CD4-positive, alpha-beta memory T cell (primary cell): ENCODE data around the gene VWA2. TPM values are rescaled to one million over a fixed set of nuclear protein-coding genes. Genes with fewer than 3 reads are reported as not detected.
"Not testable (repeated sequence)": the region's sequence is repeated elsewhere in the genome, so short reads cannot be mapped to it uniquely, and the experiment has no call there.

Source experiments
- CTCF ChIA-PET: fragments of 350-600 bp; sonication (Branson Sonifier 250); formaldehyde crosslinking; loops from one replicate; lab custom pipeline; 2021; ENCODE audit warnings: inconsistent platforms; ENCODE audit not compliant: partially characterized antibody; lab: Charles Lee
- POLR2A ChIA-PET: fragments of 350-600 bp; sonication (Branson Sonifier 250); formaldehyde crosslinking; loops from one replicate; lab custom pipeline; 2021; ENCODE audit not compliant: partially characterized antibody; lab: Charles Lee
- DNase-seq, 5 donors: peaks; one replicate each; pipeline versions ENCODE4 v3.0.0 to v3.0.0-alpha.2; 2020 to 2022; ENCODE audit warnings: mixed read lengths in 1 of 5
- H3K27ac ChIP-seq: one replicate; pipeline ENCODE4 v1.7.0; 2013; ENCODE audit warnings: low read depth, low read length
- H3K27me3 ChIP-seq: 2 replicates; pipeline ENCODE4 v1.7.0; 2013; ENCODE audit warnings: mild to moderate bottlenecking, low read length, moderate library complexity; ENCODE audit not compliant: insufficient read depth
- H3K36me3 ChIP-seq: 2 replicates; pipeline ENCODE4 v1.7.0; 2013; ENCODE audit warnings: mild to moderate bottlenecking, low read length, moderate library complexity; ENCODE audit not compliant: insufficient read depth
- H3K4me1 ChIP-seq: 2 replicates; pipeline ENCODE4 v1.7.0; 2013; ENCODE audit warnings: mild to moderate bottlenecking, low read length, moderate library complexity; ENCODE audit not compliant: insufficient read depth
- H3K4me3 ChIP-seq, 2 donors: one replicate each; pipeline ENCODE4 v1.7.0; 2013; ENCODE audit warnings: low read length in 2 of 2, mild to moderate bottlenecking in 1 of 2
- H3K9me3 ChIP-seq, 2 donors: one replicate each; pipeline ENCODE4 v1.7.0; 2013; ENCODE audit warnings: low read length in 2 of 2, control low read depth in 1 of 2; ENCODE audit not compliant: control insufficient read depth in 1 of 2
- H3K27ac Mint-ChIP-seq, 7 donors: one replicate each; pipeline ENCODE4 v1.8.0; 2020 to 2021; ENCODE audit warnings: mixed read lengths in 7 of 7, mild to moderate bottlenecking in 6 of 7, inconsistent platforms in 3 of 7, moderate library complexity in 3 of 7
- H3K27me3 Mint-ChIP-seq, 2 donors: one replicate each; pipeline ENCODE4 v1.8.0; 2020 to 2021; ENCODE audit warnings: mixed read lengths in 2 of 2
- H3K36me3 Mint-ChIP-seq, 2 donors: one replicate each; pipeline ENCODE4 v1.8.0; 2020 to 2021; ENCODE audit warnings: mixed read lengths in 2 of 2, inconsistent platforms in 1 of 2, mild to moderate bottlenecking in 1 of 2
- H3K4me1 Mint-ChIP-seq, 4 donors: one replicate each; pipeline ENCODE4 v1.8.0; 2020 to 2021; ENCODE audit warnings: mixed read lengths in 4 of 4, mild to moderate bottlenecking in 1 of 4
- H3K4me3 Mint-ChIP-seq, 8 donors: one replicate each; pipeline ENCODE4 v1.8.0; 2020 to 2021; ENCODE audit warnings: mixed read lengths in 8 of 8, mild to moderate bottlenecking in 7 of 8, moderate library complexity in 6 of 8, inconsistent platforms in 3 of 8
- H3K9me3 Mint-ChIP-seq, 8 donors: one replicate each; pipeline ENCODE4 v1.8.0; 2020 to 2021; ENCODE audit warnings: mixed read lengths in 8 of 8, mild to moderate bottlenecking in 5 of 8, inconsistent platforms in 3 of 8, moderate library complexity in 1 of 8
- intact Hi-C: fragments of 100-400 bp; cut with micrococcal nuclease; formaldehyde crosslinking; loops from one replicate; pipeline ENCODE4 v1.15.1; 2023
- polyA plus RNA-seq, 2 donors: library from polyadenylated mRNA; unstranded; fragments of 300-500 nt; fragmentation: Illumina TruSeq; gene quantifications; one replicate each; pipeline ENCODE4 v1.2.3, GENCODE V29; 2021
- total RNA-seq, 2 experiments: library from RNA; stranded (reverse); gene quantifications; one replicate each; pipeline ENCODE4 v1.2.3, GENCODE V29; 2021

Gene VWA2
- total and polyA plus RNA-seq, 4 experiments from 2014 or later, result not detected

DNA sequence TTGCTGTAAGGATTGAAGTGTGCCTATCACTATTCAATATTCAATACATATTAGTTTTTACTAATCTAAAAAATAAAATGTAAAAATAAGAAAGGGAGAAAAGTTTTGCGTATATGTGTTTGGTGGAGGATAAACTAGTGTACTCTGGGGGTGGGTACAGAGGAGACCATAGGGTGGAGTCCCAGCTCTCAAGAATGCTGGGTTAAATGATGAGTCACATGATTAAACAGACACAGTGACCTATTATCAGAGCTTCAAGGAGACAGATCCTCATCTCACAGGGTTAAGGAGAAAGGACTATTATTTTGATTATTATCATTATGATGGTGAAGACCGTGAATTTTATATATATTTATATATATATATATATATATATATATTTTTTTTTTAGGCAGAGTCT lies 87.7 kb downstream of the VWA2 start:
- Histone ChIP-seq H3K36me3 (no peaks in the 10 kb centered on the region), H3K4me1 (no peaks in the 10 kb centered on the region), H3K27ac (no peak overlapping the region), H3K4me3 (no peak overlapping the region), H3K27me3 (no peaks in the 10 kb centered on the region), H3K9me3 (no peaks in the 10 kb centered on the region)
- ChIA-PET POLR2A (no interaction called here), CTCF (interaction anchor here (1.1 kb wide), 1 partner anchor 23 kb away, joined by 3 read pairs; no protein-coding TSS in a partner anchor)
- DNase-seq, result no peak
- no peaks in the 10 kb centered on the region for H3K9me3 Mint-ChIP-seq
- no peak overlapping the region for H3K4me3 Mint-ChIP-seq
- intact Hi-C loops, result no loop called here
- no peaks in the 10 kb centered on the region for H3K36me3 Mint-ChIP-seq
- H3K27ac Mint-ChIP-seq, result no peak overlapping the region
- H3K27me3 Mint-ChIP-seq, result peaks cover 0 to 3% of the 10 kb centered on the region in 2 donors
- no peaks in the 10 kb centered on the region for H3K4me1 Mint-ChIP-seq

GRCh38 chr10:114327537-114328440 lies 88.7 kb downstream of the VWA2 start:
- H3K27me3 Mint-ChIP-seq, result peaks cover 0 to 3% of the 10 kb centered on the region in 2 donors
- ChIA-PET CTCF (interaction anchor here (1.1 kb wide), 1 partner anchor 24 kb away, joined by 3 read pairs; no protein-coding TSS in a partner anchor), POLR2A (no interaction called here)
- H3K27ac Mint-ChIP-seq, result no peak overlapping the region
- no peak for DNase-seq
- H3K4me1 Mint-ChIP-seq, result no peaks in the 10 kb centered on the region
- H3K4me3 ChIP-seq, result no peak overlapping the region
- no peaks in the 10 kb centered on the region for H3K9me3 Mint-ChIP-seq
- H3K27ac ChIP-seq, result no peak overlapping the region
- H3K36me3 ChIP-seq, result no peaks in the 10 kb centered on the region
- no peaks in the 10 kb centered on the region for H3K4me1 ChIP-seq
- intact Hi-C loops, result no loop called here
- H3K4me3 Mint-ChIP-seq, result no peak overlapping the region
- H3K27me3 ChIP-seq, result no peaks in the 10 kb centered on the region
- no peaks in the 10 kb centered on the region for H3K36me3 Mint-ChIP-seq
- no peaks in the 10 kb centered on the region for H3K9me3 ChIP-seq

- ChIA-PET POLR2A (no interaction called here), CTCF (no interaction called here)
- Histone ChIP-seq H3K4me1 (no peaks in the 10 kb centered on the region), H3K27ac (no peak overlapping the region), H3K4me3 (no peak overlapping the region), H3K9me3 (no peaks in the 10 kb centered on the region), H3K27me3 (no peaks in the 10 kb centered on the region), H3K36me3 (no peaks in the 10 kb centered on the region)
- Mint-ChIP-seq H3K4me3 (no peak overlapping the region), H3K36me3 (no peaks in the 10 kb centered on the region), H3K27me3 (peaks cover 0 to 3% of the 10 kb centered on the region in 2 donors), H3K27ac (no peak overlapping the region), H3K4me1 (no peaks in the 10 kb centered on the region), H3K9me3 (no peaks in the 10 kb centered on the region)
- DNase-seq, result no peak
- intact Hi-C loops, result no loop called here
Measured at GRCh38 chr10:114328441-114328812, 89.4 kb downstream of the VWA2 start.

GRCh38 chr10:114328874-114329273 lies 89.8 kb downstream of the VWA2 start:
- no peaks in the 10 kb centered on the region for H3K9me3 Mint-ChIP-seq
- H3K36me3 Mint-ChIP-seq, result no peaks in the 10 kb centered on the region
- H3K9me3 ChIP-seq, result no peaks in the 10 kb centered on the region
- no peaks in the 10 kb centered on the region for H3K27me3 ChIP-seq
- intact Hi-C loops, result no loop called here
- H3K4me1 Mint-ChIP-seq, result no peaks in the 10 kb centered on the region
- no peak overlapping the region for H3K27ac ChIP-seq
- H3K4me1 ChIP-seq, result no peaks in the 10 kb centered on the region
- ChIA-PET POLR2A (no interaction called here), CTCF (no interaction called here)
- peaks cover 0 to 3% of the 10 kb centered on the region in 2 donors for H3K27me3 Mint-ChIP-seq
- no peak overlapping the region for H3K4me3 Mint-ChIP-seq
- H3K27ac Mint-ChIP-seq, result no peak overlapping the region
- H3K36me3 ChIP-seq, result no peaks in the 10 kb centered on the region
- no peak for DNase-seq
- no peak overlapping the region for H3K4me3 ChIP-seq

- H3K27ac Mint-ChIP-seq, result no peak overlapping the region
Measured at GRCh38 chr10:114329634-114330365, 90.7 kb downstream of the VWA2 start.

DNA sequence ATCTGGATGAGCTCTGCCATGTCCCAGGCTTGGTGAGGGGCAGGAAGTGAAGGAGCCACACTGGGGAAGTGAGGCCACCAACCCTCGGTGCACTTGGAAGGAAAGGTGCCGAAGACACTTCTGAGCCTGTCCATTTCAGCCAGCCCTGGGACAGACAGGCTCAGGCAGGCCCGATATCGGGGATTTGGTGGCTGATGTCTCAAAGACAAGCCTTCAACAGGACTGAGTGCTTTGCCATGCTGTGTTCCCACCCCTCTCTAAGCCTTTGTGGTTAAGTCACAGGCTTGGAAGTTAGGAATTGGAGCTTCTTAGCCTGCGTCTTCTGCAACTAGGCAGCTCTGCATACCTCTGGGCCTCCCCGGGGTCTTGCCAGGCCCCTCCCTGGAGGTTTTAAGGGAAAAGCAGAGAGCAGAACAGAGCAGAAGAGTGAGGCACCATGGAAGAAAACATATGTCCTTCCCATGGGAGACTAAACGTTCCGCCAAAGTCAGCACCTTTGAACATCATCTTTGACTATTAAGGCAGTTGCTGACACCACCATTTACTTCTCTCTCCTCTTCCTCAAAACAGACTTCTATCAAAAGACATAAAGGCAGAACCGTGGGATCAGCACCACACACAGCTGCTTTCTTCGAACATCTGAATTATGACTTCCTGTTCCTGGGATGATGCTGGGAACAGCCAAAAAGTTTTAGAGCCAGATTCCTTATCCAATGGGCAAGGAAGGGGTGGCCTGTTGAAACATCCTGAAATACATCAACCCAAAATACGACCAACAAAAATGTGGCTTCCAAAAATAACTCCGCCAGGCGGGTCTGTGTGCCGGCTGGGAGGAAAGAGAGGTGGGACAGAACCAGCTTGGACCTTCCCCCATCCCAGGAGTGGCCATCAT lies 93.5 kb downstream of the VWA2 start:
- Mint-ChIP-seq H3K36me3 (no peaks in the 10 kb centered on the region), H3K9me3 (no peaks in the 10 kb centered on the region), H3K4me3 (no peak overlapping the region), H3K4me1 (no peaks in the 10 kb centered on the region), H3K27ac (no peak overlapping the region), H3K27me3 (peaks cover 1 to 3% of the 10 kb centered on the region in 2 donors)
- H3K4me1 ChIP-seq, result no peaks in the 10 kb centered on the region
- POLR2A ChIA-PET, result no interaction called here
- H3K9me3 ChIP-seq, result no peaks in the 10 kb centered on the region
- H3K4me3 ChIP-seq, result no peak overlapping the region
- no peaks in the 10 kb centered on the region for H3K27me3 ChIP-seq
- intact Hi-C loops, result no loop called here
- DNase-seq, result no peak
- CTCF ChIA-PET, result no interaction called here
- no peak overlapping the region for H3K27ac ChIP-seq
- no peaks in the 10 kb centered on the region for H3K36me3 ChIP-seq

More at GRCh38 chr10:114329634-114330365, 90.7 kb downstream of the VWA2 start:
- Histone ChIP-seq H3K27ac (no peak overlapping the region), H3K27me3 (no peaks in the 10 kb centered on the region), H3K4me1 (no peaks in the 10 kb centered on the region), H3K36me3 (no peaks in the 10 kb centered on the region), H3K9me3 (no peaks in the 10 kb centered on the region), H3K4me3 (no peak overlapping the region)
- Mint-ChIP-seq H3K36me3 (no peaks in the 10 kb centered on the region), H3K9me3 (no peaks in the 10 kb centered on the region), H3K27me3 (peaks cover 0 to 3% of the 10 kb centered on the region in 2 donors), H3K4me1 (no peaks in the 10 kb centered on the region), H3K4me3 (no peak overlapping the region)
- ChIA-PET CTCF (no interaction called here), POLR2A (no interaction called here)
- no peak for DNase-seq
- intact Hi-C loops, result no loop called here

- H3K9me3 Mint-ChIP-seq, H3K4me1 ChIP-seq, intact Hi-C loops, H3K9me3 ChIP-seq, H3K4me3 ChIP-seq, CTCF ChIA-PET, H3K27me3 ChIP-seq, H3K4me1 Mint-ChIP-seq, H3K36me3 ChIP-seq, H3K27me3 Mint-ChIP-seq, POLR2A ChIA-PET, H3K4me3 Mint-ChIP-seq, H3K27ac Mint-ChIP-seq, H3K36me3 Mint-ChIP-seq, DNase-seq, H3K27ac ChIP-seq: not testable (repeated sequence)
Measured at GRCh38 chr10:114333441-114333840, 94.4 kb downstream of the VWA2 start.
